G401 (cell line): Measurements from ENCODE around the gene TMEM89. TPM values are rescaled to one million over a fixed set of nuclear protein-coding genes. Genes with fewer than 3 reads are reported as not detected.
A peak's percentile ranks its signal among the peaks of the same experiment; 100 is the strongest.

Source experiments
- DNase-seq: peaks from one replicate; pipeline ENCODE4 v3.0.0-alpha.2; 2015; ENCODE audit warnings: low spot score
- in situ Hi-C: cut with HindIII; loops from 2 replicates; pipeline ENCODE4 v1.10.0; 2016; ENCODE audit warnings: low sequenced_read_pairs, mixed read lengths
- total RNA-seq: library from RNA; depleted of rRNA; stranded (reverse); fragments of >200 nt; shearing (Covaris generic); gene quantifications from 2 replicates; pipeline ENCODE4 v1.2.3, GENCODE V29; 2014

Gene TMEM89
- total RNA-seq, 1 experiment from 2014 or later, result not detected

GRCh38 chr3:48623851-48624547 lies 2.4 kb upstream of the TMEM89 start:
- no peak for DNase-seq
- in situ Hi-C loops, result no loop called here

- in situ Hi-C loops, result no loop called here
- no peak for DNase-seq
These were observed 1.7 kb downstream of the TMEM89 start for GRCh38 chr3:48619541-48620524.

- in situ Hi-C loops, result no loop called here
- DNase-seq, result no peak
These were observed 4.0 kb downstream of the TMEM89 start for GRCh38 chr3:48617559-48617958.

- in situ Hi-C loops, result no loop called here
- DNase-seq, result no peak
These were observed 7.5 kb downstream of the TMEM89 start for GRCh38 chr3:48614044-48614443.

GRCh38 chr3:48612309-48612708 lies 9.3 kb downstream of the TMEM89 start:
- in situ Hi-C loops, result no loop called here
- no peak for DNase-seq

GRCh38 chr3:48609088-48610005 lies 12.2 kb downstream of the TMEM89 start, which contains the start of gene UQCRC1:
Gene UQCRC1, minus strand, starts transcription at chr3:48609646. Its CDS starts 26 bp downstream, at chr3:48609620.
- DNase-seq, result peak; percentile 90
- in situ Hi-C loops, result no loop called here

- in situ Hi-C loops, result no loop called here
- no peak for DNase-seq
These were observed 14.1 kb downstream of the TMEM89 start for GRCh38 chr3:48607519-48607918.

GRCh38 chr3:48601622-48601994 lies 20.0 kb downstream of the TMEM89 start:
- in situ Hi-C loops, result no loop called here
- DNase-seq, result no peak

GRCh38 chr3:48600711-48601621 lies 20.6 kb downstream of the TMEM89 start:
- in situ Hi-C loops, result no loop called here
- DNase-seq, result no peak

- in situ Hi-C loops, result no loop called here
- DNase-seq, result no peak
These were observed 21.9 kb downstream of the TMEM89 start for GRCh38 chr3:48599509-48600285.

GRCh38 chr3:48599077-48599501 lies 22.5 kb downstream of the TMEM89 start:
- no peak for DNase-seq
- in situ Hi-C loops, result no loop called here

GRCh38 chr3:48598323-48599076 lies 23.1 kb downstream of the TMEM89 start:
- no peak for DNase-seq
- in situ Hi-C loops, result no loop called here

- in situ Hi-C loops, result no loop called here
- DNase-seq, result no peak
These were observed 24.2 kb downstream of the TMEM89 start for GRCh38 chr3:48597408-48597800.

GRCh38 chr3:48596676-48597407 lies 24.7 kb downstream of the TMEM89 start:
- in situ Hi-C loops, result no loop called here
- no peak for DNase-seq

- in situ Hi-C loops, result no loop called here
These were observed 25.4 kb downstream of the TMEM89 start for GRCh38 chr3:48596157-48596556.

GRCh38 chr3:48595526-48596121 lies 25.9 kb downstream of the TMEM89 start:
- in situ Hi-C loops, result no loop called here
- DNase-seq, result no peak

More at GRCh38 chr3:48596157-48596556, 25.4 kb downstream of the TMEM89 start:
- no peak for DNase-seq
